Measurements from ENCODE around the gene FAM163B. TPM values are rescaled to one million over a fixed set of nuclear protein-coding genes. Genes with fewer than 3 reads are reported as not detected.

Gene FAM163B
- total and polyA plus RNA-seq, 2 of the 8 experiments (the other 6 are each of a cell fraction or from before 2014, with no cell fraction given): 0.63 to 1.0 TPM

- no peak for TF ChIP-seq CTBP2 (IDR thresholded peaks at IDR 0.05; ENCODE audit: borderline replicate concordance, insufficient read depth, insufficient read length, low read length)
- no peak for TF ChIP-seq E2F6 (IDR thresholded peaks at IDR 0.05)
- no peak for TF ChIP-seq CREB1 (IDR thresholded peaks at IDR 0.05)
Measured at GRCh38 chr9:133614678-133615077, 5.5 kb upstream of the FAM163B start (continued).

All from H1 (cell line).